ELR (cell line): Measurements from ENCODE around the gene SGK2.
"Not testable (repeated sequence)": the region's sequence is repeated elsewhere in the genome, so short reads cannot be mapped to it uniquely, and the experiment has no call there.

Source experiments
- DNase-seq: peaks from one replicate; pipeline ENCODE4 v3.0.0-alpha.2; 2015; ENCODE audit warnings: low read depth

Gene SGK2

DNA sequence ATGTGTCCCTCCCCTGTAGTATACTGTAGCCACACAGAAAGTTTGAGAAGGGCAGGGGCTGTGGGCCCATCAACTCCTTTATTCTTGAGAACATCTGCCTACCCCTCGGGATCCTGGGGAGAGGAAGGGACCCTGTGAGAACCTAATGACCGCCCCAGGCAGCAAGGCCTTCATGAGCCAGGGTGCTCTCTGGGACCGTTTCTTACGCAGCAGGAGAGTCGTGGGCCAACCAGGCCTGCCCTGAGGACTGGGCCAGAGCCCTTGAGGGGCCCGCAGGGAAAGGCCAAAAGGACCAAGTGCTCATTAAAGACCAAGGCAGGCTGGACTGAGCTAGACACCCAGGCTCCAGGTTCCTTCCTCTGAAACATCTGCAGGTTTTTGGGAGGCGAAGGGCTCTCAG, 5.2 kb downstream of the SGK2 start:
- no peak for DNase-seq

GRCh38 chr20:43564455-43564854, 5.6 kb downstream of the SGK2 start:
- DNase-seq: no peak

- DNase-seq: no peak
Measured at GRCh38 chr20:43564993-43565757, 6.3 kb downstream of the SGK2 start.

GRCh38 chr20:43565758-43566104, 6.9 kb downstream of the SGK2 start:
- DNase-seq: no peak

DNA sequence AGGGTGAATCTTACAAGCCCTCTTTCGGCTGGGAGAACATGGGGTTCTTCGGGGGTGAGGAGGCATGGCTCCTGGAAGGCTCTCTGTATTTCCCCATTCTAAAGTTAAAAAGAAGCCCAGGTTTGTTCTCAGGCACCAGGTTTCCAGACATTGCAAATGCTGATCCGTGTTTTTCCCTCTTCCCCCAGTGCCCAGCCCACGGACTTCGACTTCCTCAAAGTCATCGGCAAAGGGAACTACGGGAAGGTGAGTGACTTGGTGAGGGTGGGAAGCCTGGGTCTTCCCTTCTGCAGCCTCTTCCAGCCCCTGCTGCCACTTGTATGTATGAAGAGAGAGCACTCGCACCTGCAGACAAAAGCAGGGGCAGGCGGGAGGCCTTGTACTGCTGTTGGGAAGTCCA, 8.7 kb downstream of the SGK2 start:
- DNase-seq: no peak

DNA sequence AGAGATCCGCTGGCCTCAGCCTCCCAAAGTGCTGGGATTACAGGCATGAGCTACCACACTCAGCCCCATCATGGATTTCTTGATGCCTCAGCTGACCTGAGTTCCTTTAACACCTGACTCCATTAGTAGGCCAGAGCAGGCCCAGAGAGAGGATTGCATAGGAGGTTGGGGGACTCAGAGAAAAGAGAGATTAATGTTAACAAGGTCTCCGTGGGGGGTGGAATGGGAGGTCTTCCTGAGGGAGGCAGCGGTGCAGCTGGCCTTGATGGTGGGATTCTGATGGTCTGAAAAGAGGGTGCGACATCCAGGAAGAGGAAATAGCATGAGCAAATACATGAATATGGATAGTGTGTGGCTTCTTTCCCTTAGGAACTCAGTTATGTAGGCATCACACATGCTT, 9.9 kb downstream of the SGK2 start:
- DNase-seq: no peak

DNA sequence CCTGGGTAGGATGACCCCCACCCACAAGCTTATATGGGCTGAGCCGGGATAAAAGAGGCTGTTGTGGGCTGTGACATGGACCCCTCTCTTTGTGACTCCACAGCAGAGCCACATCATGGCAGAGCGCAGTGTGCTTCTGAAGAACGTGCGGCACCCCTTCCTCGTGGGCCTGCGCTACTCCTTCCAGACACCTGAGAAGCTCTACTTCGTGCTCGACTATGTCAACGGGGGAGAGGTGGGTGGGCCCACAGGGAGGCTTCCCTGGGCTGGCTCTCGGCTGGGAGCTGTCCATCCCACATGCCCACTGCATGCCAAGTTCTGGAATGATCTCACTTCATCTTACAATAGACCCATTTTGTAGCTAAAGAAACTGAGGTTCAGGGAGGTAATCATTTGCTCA, 10.5 kb downstream of the SGK2 start:
- DNase-seq: no peak

DNA sequence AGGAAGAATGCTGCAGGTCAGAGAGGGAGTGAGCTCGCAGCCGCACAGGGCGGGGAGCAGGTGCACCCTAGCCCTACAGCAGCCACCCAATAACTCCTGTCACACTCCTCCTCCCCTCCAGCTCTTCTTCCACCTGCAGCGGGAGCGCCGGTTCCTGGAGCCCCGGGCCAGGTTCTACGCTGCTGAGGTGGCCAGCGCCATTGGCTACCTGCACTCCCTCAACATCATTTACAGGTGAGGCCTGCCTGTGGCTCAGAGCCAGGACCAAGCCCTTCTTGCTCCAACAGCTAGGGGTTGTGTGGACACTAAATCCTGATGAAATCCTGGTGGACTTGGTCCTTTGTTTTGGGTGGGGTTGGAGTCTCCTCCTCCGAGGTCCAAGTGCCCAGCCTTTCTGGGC, 11.7 kb downstream of the SGK2 start:
- DNase-seq: no peak

- no peak for DNase-seq
Measured at GRCh38 chr20:43571310-43571709, 12.5 kb downstream of the SGK2 start.

GRCh38 chr20:43571771-43572170, 12.9 kb downstream of the SGK2 start:
- DNase-seq: no peak

DNA sequence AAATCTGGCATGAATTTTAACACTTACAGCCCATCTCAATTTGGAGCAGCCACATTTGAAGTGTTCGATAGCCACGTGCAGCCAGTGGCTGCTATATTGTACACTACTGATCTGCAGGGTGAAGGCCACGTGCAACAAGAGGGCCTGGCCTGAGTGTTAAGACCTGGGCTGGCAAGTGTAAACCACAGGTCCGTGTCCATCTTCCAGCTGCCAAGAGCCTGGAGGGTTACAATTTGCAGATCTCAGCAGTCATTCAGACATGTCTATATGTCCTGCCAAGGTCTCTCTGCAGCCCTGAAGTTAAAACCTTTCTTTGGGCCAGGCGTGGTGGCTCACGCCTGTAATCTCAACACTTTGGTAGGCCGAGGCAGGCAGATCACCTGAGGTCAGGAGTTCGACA, 14.1 kb downstream of the SGK2 start:
- DNase-seq: no peak

- no peak for DNase-seq
Measured at GRCh38 chr20:43576108-43576507, 17.3 kb downstream of the SGK2 start.

- no peak for DNase-seq
Measured at GRCh38 chr20:43579861-43580793, 21.3 kb downstream of the SGK2 start.

GRCh38 chr20:43583133-43583864, 24.5 kb downstream of the SGK2 start:
- no peak for DNase-seq

DNA sequence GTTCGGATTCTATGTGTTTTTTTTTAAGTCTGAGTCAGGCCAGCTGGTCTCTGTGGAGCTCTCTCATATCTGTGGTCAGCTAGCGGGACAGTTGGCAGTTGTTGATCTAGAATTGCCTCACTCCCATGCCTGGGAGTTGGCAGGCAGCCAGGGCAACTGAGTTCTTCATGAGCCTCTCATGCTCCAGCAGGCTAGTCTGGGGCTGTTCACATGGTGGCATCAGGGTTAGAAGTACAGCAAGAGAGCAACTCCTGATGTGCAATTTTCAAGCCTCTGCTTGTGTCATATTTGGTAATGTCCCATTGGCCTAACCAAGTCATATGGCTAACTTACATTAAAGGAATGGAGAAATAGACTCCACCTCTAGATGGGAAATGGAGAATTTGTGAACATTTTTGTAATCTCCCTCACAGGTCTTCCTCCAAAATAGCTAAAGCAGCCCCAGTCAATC, 25.2 kb downstream of the SGK2 start:
- DNase-seq: peak; percentile 76

DNA sequence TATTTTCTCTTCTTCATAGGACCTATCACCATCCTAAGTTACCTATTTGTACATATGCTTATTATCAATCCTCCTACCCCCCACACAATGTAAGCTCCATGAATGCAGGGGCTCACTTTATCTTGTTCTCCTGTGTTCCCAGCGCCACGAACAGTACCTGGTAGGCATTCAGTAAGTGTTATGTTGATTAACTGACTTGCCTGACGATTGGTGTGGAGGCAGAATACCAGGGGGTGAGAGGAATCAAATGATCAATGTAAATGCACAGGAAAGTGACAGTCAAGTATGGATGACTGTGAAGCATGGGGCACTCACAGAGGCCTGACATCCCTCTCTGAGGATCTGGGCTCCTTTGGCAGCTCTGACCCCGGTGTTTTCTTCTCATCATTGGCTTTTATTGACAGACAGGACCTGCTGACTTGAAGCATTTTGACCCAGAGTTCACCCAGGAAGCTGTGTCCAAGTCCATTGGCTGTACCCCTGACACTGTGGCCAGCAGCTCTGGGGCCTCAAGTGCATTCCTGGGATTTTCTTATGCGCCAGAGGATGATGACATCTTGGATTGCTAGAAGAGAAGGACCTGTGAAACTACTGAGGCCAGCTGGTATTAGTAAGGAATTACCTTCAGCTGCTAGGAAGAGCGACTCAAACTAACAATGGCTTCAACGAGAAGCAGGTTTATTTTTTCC, 25.8 kb downstream of the SGK2 start:
- peak; percentile 41 for DNase-seq

DNA sequence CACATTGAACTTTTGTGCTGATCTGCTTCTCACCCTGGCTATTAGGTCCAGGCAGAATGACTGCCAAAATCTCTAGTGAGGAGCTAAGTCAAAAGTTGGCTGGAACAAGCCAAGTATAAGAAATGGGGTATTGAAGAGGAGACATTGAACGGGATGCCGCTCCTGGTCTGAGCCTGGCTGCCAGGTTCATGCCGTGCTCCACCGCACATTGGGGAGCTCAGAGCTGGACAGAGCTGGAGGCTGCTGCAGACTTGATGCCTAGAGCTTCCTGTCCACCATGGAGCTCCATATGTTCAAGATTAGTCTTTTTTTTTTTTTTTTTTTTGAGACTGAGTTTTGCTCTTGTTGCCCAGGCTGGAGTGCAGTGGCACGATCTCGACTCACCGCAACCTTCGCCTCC, 27.8 kb downstream of the SGK2 start:
- DNase-seq: no peak

GRCh38 chr20:43588526-43588925, 29.7 kb downstream of the SGK2 start:
- DNase-seq: not testable (repeated sequence)

DNA sequence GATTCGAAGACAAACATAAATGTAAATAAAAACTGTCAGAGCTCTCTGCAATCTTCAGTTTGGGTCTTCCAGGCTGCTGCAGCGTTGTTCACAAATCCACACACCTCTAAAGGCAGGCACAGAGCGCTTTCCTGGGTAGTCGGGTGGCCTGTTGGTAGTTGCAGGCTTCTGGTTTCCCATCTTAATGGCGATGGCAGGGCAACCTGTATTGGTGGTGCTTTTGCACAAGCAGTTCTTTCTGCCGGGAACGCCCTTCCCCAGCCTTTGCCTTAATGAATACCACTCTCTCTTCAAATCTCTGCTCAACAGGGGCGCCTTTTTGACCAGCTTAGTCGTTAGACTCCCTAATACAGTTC, 31.2 kb downstream of the SGK2 start:
- peak; percentile 24 for DNase-seq

- DNase-seq: peak; percentile 95
Measured at GRCh38 chr20:43590392-43591303, 31.8 kb downstream of the SGK2 start, which contains the start of gene IFT52. Gene IFT52 (plus strand): TSS chr20:43590937. CDS start chr20:43594699, 3,762 bp downstream.

DNA sequence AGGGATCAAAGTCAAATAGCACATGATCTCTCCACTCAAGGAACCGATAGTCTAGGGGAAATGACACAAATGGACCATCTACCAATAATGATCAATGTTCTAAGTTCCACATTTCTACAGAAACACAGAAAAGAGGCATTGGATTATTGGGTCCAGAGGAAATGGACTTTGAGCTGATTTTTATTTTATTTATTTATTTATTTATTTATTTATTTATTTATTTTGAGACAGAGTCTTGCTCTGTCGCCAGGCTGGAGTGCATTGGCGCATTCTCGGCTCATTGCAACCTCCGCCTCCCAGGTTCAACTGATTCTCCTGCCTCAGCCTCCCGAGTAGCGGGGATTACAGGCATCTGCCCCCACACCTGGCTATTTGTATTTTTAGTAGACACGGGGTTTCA, 43.1 kb downstream of the SGK2 start:
- not testable (repeated sequence) for DNase-seq
